ENCODE data around the gene PLA2G3.

- TF ChIP-seq CTCF (IDR thresholded peaks at IDR 0.05) = peak in 1 of 6 experiments; percentile 15
- no peak for TF ChIP-seq POLR2A (IDR thresholded peaks at IDR 0.05)
- no peak for TF ChIP-seq POLR2AphosphoS5 (IDR thresholded peaks at IDR 0.05)
- TF ChIP-seq EP300 (IDR thresholded peaks at IDR 0.05) = no peak
These were observed 54.8 kb downstream of the PLA2G3 start for GRCh38 chr22:31085493-31085824.
